Measurements from ENCODE around the gene SPATA21.
"Not testable (repeated sequence)": the region's sequence is repeated elsewhere in the genome, so short reads cannot be mapped to it uniquely, and the experiment has no call there.

The SPATA21 gene

GRCh38 chr1:16458831-16459230 lies 21.6 kb upstream of the SPATA21 start:
- DNase-seq (ENCODE audit: low read depth) = no peak
- H3K4me3 ChIP-seq (ENCODE audit: control insufficient read depth, low read depth, low read length) = no peak overlapping the region
- no peak for TF ChIP-seq CTCF (IDR thresholded peaks at IDR 0.05; ENCODE audit: control insufficient read depth, insufficient read depth, low read depth, low read length, missing control alignments)

GRCh38 chr1:16456151-16456550 lies 18.9 kb upstream of the SPATA21 start:
- not testable (repeated sequence) for DNase-seq (ENCODE audit: low read depth); H3K4me3 ChIP-seq (ENCODE audit: control insufficient read depth, low read depth, low read length)

GRCh38 chr1:16454909-16455308 lies 17.7 kb upstream of the SPATA21 start:
- DNase-seq (ENCODE audit: low read depth); H3K4me3 ChIP-seq (ENCODE audit: control insufficient read depth, low read depth, low read length): not testable (repeated sequence)

- TF ChIP-seq CTCF (IDR thresholded peaks at IDR 0.05; ENCODE audit: control insufficient read depth, insufficient read depth, low read depth, low read length, missing control alignments) = no peak
- DNase-seq (ENCODE audit: low read depth) = no peak
Observed at GRCh38 chr1:16451841-16452528, 14.8 kb upstream of the SPATA21 start.

GRCh38 chr1:16450863-16451481 lies 13.7 kb upstream of the SPATA21 start:
- TF ChIP-seq CTCF (IDR thresholded peaks at IDR 0.05; ENCODE audit: control insufficient read depth, insufficient read depth, low read depth, low read length, missing control alignments) = no peak
- no peak overlapping the region for H3K4me3 ChIP-seq (ENCODE audit: control insufficient read depth, low read depth, low read length)
- no peak for DNase-seq (ENCODE audit: low read depth)

More at GRCh38 chr1:16451841-16452528, 14.8 kb upstream of the SPATA21 start:
- H3K4me3 ChIP-seq (ENCODE audit: control insufficient read depth, low read depth, low read length) = no peak overlapping the region

- H3K4me3 ChIP-seq (ENCODE audit: control insufficient read depth, low read depth, low read length) = no peak overlapping the region
- TF ChIP-seq CTCF (IDR thresholded peaks at IDR 0.05; ENCODE audit: control insufficient read depth, insufficient read depth, low read depth, low read length, missing control alignments) = no peak
- no peak for DNase-seq (ENCODE audit: low read depth)
Observed at GRCh38 chr1:16449666-16450065, 12.4 kb upstream of the SPATA21 start.

GRCh38 chr1:16449065-16449464 lies 11.8 kb upstream of the SPATA21 start:
- no peak for DNase-seq (ENCODE audit: low read depth)
- no peak for TF ChIP-seq CTCF (IDR thresholded peaks at IDR 0.05; ENCODE audit: control insufficient read depth, insufficient read depth, low read depth, low read length, missing control alignments)
- H3K4me3 ChIP-seq (ENCODE audit: control insufficient read depth, low read depth, low read length) = no peak overlapping the region
